ENCODE results near the gene EHMT1. TPM values are rescaled to one million over a fixed set of nuclear protein-coding genes. Genes with fewer than 3 reads are reported as not detected.

Gene EHMT1
- total and polyA plus RNA-seq, 2 donors (not counting 1 experiment from before 2014, with no cell fraction given): 101 to 394 TPM

DNA sequence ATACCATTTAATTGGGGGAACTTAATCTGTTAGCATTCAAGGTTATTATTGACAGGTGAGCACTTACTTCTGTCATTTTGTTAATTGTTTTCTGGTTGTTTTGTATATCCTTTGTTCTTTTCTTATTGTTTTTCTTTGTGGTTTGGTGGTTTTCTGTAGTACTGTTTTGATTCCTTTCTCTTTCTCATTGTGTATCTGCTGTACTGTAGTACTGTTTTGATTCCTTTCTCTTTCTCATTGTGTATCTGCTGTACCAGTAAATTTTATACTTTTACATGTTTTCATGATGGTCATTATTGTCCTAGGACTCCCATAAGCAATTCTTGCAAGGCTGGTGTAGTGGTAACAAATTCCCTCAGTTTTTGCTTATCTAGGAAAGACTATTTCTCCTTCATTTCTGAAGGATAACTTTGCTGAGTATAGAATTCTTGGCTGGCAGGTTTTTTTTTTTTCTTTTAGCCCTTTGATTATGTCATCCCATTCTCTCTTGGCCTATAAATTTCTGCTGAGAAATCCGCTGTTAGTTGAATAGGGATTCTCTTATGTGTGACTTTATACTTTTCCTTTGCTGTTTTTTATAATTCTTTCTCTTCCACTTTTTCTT is 234.7 kb downstream of the EHMT1 start:
- Mint-ChIP-seq H3K27ac (no peak overlapping the region), H3K27me3 (peaks cover 2% of the 10 kb centered on the region), H3K4me3 (no peak overlapping the region), H3K4me1 (no peaks in the 10 kb centered on the region), H3K9me3 (ENCODE audit: insufficient read depth) (peaks cover 13% of the 10 kb centered on the region)
- Histone ChIP-seq H3K27me3 (replicated peaks in 1 of 4; ENCODE audit: control extremely low read depth in 1 of 4, control insufficient read depth in 3 of 4, insufficient read depth in 4 of 4, low read length in 3 of 4) (no peaks in the 10 kb centered on the region), H3K27ac (ENCODE audit: low read length in 2 of 2) (no peak overlapping the region), H3K4me1 (ENCODE audit: control insufficient read depth in 2 of 2, insufficient read depth in 2 of 2, low read length in 2 of 2) (no peaks in the 10 kb centered on the region), H3K36me3 (replicated peaks in 1 of 2; ENCODE audit: control extremely low read depth in 1 of 2, control insufficient read depth in 1 of 2, extremely low read depth in 1 of 2, insufficient read depth in 2 of 2, low read length in 1 of 2) (no peaks in the 10 kb centered on the region), H4K20me1 (ENCODE audit: control insufficient read depth, insufficient read depth, low read length, poor library complexity, severe bottlenecking) (no peaks in the 10 kb centered on the region), H3K9ac (ENCODE audit: low read length) (no peak overlapping the region), H3K4me3 (ENCODE audit: control extremely low read depth in 1 of 5, extremely low read depth in 1 of 5, insufficient read depth in 1 of 5, low read depth in 2 of 5, low read length in 4 of 5) (no peak overlapping the region), H3K9me3 (ENCODE audit: control extremely low read depth in 1 of 3, control insufficient read depth in 2 of 3, insufficient read depth in 1 of 3, low read length in 2 of 3) (peaks cover 0 to 31% (median 14%) of the 10 kb centered on the region in 3 donors), H2AFZ (ENCODE audit: insufficient read depth, low read depth, low read length, poor library complexity, severe bottlenecking) (no peak overlapping the region), H3K79me2 (ENCODE audit: control insufficient read depth, insufficient read depth, low read length) (no peaks in the 10 kb centered on the region), H3K4me2 (replicated peaks; ENCODE audit: low read depth, low read length, poor library complexity, severe bottlenecking) (no peak overlapping the region)
- ChIA-PET CTCF (no interaction called here), POLR2A (no interaction called here)
- intact Hi-C loops (cut with micrococcal nuclease): no loop called here
- TF ChIP-seq EZH2 (IDR thresholded peaks at IDR 0.05; ENCODE audit: borderline replicate concordance, insufficient read depth, low read depth, low read length, poor library complexity, severe bottlenecking): no peak
- TF ChIP-seq, protein P1, sequence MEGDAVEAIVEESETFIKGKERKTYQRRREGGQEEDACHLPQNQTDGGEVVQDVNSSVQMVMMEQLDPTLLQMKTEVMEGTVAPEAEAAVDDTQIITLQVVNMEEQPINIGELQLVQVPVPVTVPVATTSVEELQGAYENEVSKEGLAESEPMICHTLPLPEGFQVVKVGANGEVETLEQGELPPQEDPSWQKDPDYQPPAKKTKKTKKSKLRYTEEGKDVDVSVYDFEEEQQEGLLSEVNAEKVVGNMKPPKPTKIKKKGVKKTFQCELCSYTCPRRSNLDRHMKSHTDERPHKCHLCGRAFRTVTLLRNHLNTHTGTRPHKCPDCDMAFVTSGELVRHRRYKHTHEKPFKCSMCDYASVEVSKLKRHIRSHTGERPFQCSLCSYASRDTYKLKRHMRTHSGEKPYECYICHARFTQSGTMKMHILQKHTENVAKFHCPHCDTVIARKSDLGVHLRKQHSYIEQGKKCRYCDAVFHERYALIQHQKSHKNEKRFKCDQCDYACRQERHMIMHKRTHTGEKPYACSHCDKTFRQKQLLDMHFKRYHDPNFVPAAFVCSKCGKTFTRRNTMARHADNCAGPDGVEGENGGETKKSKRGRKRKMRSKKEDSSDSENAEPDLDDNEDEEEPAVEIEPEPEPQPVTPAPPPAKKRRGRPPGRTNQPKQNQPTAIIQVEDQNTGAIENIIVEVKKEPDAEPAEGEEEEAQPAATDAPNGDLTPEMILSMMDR (IDR thresholded peaks at IDR 0.05): no peak
- ATAC-seq (ENCODE audit: low read depth): no peak
- no CpG with 5 or more reads among the region's 1 CpG for WGBS (ENCODE audit: insufficient coverage)
- no peak for DNase-seq

DNA sequence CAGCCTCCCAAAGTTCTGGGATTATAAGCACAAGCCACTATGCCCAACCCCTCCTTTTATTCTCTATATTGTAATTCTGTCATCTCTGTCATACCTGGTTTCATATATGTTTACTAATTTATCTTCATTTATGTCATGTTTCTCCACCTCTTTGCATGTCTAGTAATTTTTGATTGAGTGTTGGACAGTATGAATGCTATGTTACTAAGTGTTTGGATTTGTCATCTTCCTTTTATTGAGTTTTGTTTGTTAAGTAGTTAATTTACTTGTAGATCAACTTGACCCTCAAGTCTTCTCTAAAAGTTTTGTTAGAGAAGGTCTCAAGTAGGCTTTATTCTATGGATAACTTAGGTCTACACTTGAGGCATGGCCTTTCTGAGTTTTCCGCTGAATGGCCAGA is 241.6 kb downstream of the EHMT1 start:
- DNase-seq (no peak), ATAC-seq (ENCODE audit: low read depth) (no peak)
- ChIA-PET POLR2A (no interaction called here), CTCF (no interaction called here)
- WGBS (ENCODE audit: insufficient coverage): 100% methylated on average over 1 of the region's 1 CpG
- Histone ChIP-seq H3K4me3 (ENCODE audit: control extremely low read depth in 1 of 5, extremely low read depth in 1 of 5, insufficient read depth in 1 of 5, low read depth in 2 of 5, low read length in 4 of 5) (no peak overlapping the region), H3K27me3 (replicated peaks in 1 of 4; ENCODE audit: control extremely low read depth in 1 of 4, control insufficient read depth in 3 of 4, insufficient read depth in 4 of 4, low read length in 3 of 4) (peaks cover 0 to 4% (median 0%) of the 10 kb centered on the region in 4 experiments), H3K9ac (ENCODE audit: low read length) (no peak overlapping the region), H4K20me1 (ENCODE audit: control insufficient read depth, insufficient read depth, low read length, poor library complexity, severe bottlenecking) (no peaks in the 10 kb centered on the region), H3K27ac (ENCODE audit: low read length in 2 of 2) (no peak overlapping the region), H3K4me2 (replicated peaks; ENCODE audit: low read depth, low read length, poor library complexity, severe bottlenecking) (no peak overlapping the region), H3K9me3 (ENCODE audit: control extremely low read depth in 1 of 3, control insufficient read depth in 2 of 3, insufficient read depth in 1 of 3, low read length in 2 of 3) (peaks cover 0 to 30% (median 17%) of the 10 kb centered on the region in 3 donors), H3K36me3 (replicated peaks in 1 of 2; ENCODE audit: control extremely low read depth in 1 of 2, control insufficient read depth in 1 of 2, extremely low read depth in 1 of 2, insufficient read depth in 2 of 2, low read length in 1 of 2) (no peaks in the 10 kb centered on the region), H3K79me2 (ENCODE audit: control insufficient read depth, insufficient read depth, low read length) (no peaks in the 10 kb centered on the region), H2AFZ (ENCODE audit: insufficient read depth, low read depth, low read length, poor library complexity, severe bottlenecking) (no peak overlapping the region), H3K4me1 (ENCODE audit: control insufficient read depth in 2 of 2, insufficient read depth in 2 of 2, low read length in 2 of 2) (no peaks in the 10 kb centered on the region)
- no peaks in the 10 kb centered on the region for H3K4me1 Mint-ChIP-seq
- H3K27me3 Mint-ChIP-seq: peaks cover 6% of the 10 kb centered on the region
- intact Hi-C loops (cut with micrococcal nuclease): no loop called here
- H3K9me3 Mint-ChIP-seq (ENCODE audit: insufficient read depth): peaks cover 8% of the 10 kb centered on the region
- no peak overlapping the region for H3K27ac Mint-ChIP-seq
- TF ChIP-seq, protein P1 (IDR thresholded peaks at IDR 0.05): no peak
- no peak for TF ChIP-seq EZH2 (IDR thresholded peaks at IDR 0.05; ENCODE audit: borderline replicate concordance, insufficient read depth, low read depth, low read length, poor library complexity, severe bottlenecking)
- no peak overlapping the region for H3K4me3 Mint-ChIP-seq
